EL (cell line): Measurements from ENCODE around the gene ACTN1.
"Not testable (repeated sequence)": the region's sequence is repeated elsewhere in the genome, so short reads cannot be mapped to it uniquely, and the experiment has no call there.

ENCODE experiments used
- DNase-seq: peaks from one replicate; pipeline ENCODE4 v3.0.0-alpha.2; 2016

ACTN1 gene

DNA sequence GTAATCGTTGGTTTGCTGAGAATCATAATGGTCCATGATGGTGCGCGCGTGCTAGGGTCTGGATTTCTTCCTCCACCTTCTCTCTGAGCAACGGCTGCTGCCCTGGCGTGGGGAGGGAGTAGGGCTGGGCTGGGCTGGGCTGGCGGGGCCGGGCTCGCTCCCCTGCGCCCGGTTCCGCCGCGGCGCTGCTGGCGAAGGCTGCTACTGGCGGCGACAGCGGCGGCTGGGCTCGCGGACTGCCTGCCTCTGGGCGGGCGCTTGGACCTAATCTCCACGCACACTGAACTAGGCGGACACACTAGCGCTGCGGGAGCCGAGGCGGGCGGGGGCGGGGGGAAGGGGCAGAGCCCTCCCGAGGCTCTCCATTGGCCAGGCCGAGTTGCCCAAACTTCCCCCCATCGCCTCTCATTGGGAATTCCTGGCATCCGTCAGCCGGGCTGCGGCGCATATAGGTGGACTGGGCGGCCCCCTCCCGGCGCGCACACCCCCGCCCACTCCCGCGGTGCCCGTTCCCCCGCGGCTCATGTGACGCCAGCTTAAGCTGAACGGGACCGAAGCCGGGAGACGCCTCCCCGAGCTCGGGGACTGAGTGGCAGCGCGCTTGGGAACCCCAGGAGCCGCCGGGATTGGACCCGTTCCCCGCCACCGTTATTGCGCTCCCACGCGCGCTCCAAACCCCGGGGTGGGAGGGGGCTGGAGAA is at the start of gene ACTN1:
TSS of gene ACTN1 (minus strand) at position 282 of the 701 bp plus-strand sequence. CDS start at position 36, 246 bp downstream.
- DNase-seq = peak; percentile 99

DNA sequence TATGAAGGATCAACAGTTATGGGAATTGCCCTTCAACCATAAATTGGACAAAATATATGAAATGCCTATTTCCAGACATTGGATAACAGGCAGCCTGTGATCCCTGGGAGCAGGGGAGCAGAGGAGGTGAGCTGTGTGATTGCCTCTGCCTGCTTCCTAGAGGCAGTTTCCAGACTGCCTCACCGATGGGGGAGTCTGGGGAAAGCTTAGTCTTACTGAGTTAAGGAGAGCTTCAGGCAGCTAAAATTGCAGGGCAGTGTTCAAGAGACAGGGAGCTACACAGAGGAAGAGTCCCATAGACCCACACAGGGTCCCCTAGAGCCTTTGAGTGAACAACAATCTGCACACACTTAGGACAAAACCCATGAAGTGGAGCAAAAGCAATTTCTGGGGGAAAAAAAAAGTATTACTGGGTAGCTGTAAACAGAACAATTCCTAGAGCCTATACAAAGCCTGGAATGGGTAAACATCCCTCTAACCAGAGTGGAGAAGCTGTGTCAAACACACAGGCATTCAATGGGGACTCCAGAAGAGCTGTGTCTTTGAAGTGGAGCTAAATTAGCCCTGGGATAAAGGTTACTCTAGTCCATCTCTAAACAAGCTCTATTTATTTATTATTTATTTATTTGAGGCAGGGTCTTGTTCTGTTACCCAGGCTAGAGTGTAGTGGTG is 48.3 kb upstream of the ACTN1 start:
- no peak for DNase-seq

DNA sequence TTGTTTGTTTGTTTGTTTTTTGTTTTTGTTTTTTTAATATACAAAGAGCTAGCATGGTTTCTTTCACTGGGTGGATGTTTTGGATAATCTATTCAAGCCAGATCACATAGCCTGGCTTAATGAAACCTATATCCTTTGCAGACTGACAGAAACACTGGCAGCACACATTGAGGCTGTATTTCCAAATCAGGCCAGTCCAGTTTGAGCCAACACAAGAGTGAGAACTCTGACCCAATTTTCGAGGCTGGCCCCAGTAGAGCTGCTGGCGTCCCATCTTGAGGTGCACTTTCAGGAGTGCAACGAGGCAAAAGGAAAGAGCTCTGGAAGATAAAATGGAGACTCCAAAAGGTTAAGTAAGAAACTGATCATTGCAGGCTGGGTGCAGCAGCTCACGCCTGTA is 43.9 kb upstream of the ACTN1 start:
- no peak for DNase-seq

DNA sequence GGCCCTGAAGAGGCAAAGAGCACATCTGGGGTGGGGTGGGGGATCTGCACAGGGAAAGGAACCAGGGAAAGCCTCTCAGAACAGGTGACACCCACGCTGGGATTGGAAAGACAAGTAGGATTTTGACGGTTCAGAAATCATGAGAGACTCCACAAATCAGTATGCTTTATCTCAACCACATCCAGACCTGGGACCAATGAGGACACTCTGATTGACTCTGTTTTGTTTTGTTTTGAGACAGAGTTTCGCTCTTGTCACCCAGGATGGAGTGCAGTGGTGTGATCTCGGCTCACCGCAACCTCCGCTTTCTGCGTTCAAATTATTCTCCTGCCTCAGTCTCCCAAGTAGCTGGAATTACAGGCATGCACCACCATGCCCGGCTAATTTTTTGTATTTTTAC is 43.0 kb upstream of the ACTN1 start:
- not testable (repeated sequence) for DNase-seq

DNA sequence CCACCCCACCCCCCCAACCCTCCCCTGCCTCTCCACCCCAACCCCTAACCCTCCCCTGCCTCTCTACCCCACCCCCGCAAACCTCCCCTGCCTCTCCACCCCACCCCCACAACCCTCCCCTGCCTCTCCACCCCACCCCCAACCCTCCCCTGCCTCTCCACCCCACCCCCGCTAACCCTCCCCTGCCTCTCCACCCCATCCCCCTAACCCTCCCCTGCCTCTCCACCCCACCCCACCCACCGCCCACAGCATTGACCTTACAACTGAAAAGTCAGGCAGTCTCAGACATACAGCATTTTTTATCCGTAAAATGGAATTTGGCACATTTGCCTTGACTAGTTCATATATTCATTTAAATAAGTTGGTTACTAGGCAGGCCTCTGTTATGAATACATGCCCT is 38.6 kb upstream of the ACTN1 start:
- DNase-seq = no peak

DNA sequence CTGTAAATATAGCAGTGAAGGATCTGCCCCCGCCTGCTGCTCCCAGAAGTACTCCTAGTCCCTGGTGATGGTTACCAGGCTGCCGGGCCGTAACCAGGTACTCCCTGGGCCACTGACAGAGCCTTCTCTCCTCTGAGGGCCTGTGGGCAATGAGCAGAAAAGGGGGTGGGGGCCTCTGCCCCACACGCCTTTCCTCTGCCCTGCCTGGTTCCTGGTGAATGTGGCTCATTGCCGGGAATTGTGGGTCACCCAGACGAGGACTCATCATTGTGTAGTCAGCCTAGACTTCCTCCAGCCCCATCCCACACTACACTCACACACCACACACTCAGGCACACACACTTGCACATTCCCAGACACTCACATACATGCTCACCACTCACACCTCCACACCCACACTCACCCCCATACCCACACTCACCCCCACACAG is 35.7 kb upstream of the ACTN1 start:
- DNase-seq = no peak

DNA sequence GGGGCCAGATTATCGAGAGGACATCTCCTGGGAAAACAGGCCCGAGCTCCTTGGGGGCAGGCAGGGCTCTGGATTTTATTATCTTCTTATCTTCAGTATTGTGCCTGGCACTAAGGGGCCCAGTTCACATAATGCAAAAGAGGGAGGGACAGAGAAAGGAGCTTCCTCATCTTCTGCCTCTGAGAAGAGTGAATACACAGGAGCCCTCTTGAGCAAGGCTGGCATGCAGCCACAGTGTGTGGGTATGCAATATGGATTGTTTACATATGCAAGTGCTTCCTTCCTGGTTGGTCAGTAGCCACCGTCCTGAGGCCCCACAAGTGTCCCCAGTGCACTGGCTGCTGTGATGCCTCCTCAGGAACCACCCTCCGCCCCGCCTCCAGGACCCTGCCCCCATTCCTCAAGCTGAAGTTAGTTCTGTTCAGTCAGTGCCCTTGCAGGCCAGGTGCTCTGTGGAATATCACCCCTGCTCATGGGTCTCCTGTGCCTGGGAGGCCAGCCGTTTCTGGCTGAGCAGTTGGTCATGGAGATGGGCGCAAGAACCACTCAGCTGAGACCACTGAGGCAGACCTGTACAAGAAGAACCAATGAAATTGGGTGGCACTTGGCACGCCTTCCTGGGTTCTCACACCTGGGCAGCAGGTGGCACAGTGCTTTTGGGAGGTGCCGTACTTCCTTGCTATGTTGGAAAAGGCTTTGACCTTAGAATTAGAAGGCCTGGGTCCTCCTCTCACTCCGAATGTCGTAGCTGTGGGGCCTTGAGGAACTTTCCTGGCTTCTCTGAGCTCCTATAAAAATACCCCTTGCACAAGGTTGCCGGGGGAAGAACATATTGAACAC is 35.1 kb upstream of the ACTN1 start:
- peak; percentile 62 for DNase-seq

DNA sequence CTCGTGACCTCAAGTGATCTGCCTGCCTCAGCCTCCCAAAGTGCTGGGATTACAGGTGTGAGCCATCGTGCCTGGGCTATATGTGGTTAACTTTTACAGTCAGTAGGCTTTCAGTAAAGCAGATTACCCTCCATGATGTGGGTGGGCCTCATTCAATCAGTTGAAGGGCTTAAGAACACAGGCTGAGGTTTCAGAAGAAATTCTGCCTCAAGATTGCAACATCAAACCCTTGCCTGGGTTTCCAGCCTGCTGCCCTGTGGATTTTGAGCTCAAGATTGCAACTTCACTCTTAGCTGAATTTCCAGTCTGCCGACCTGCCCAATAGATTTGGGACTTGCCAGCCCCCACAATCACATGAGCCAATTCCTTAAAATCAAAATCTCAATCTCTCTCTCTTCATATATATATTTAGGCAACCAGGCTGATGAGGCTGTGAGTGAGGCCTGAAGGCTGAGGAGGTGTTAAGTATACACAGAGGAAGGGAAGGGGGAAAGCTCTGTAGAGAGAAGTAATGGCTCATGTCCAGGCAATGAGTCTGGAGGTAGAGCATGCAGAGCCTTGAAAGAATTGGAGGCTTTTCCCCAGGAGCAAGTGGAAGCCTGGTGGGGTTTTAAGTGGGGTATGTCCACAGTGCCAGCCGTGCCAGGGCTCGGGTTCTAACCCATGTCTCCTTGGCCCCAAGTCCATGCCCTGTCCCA is 33.3 kb upstream of the ACTN1 start:
- no peak for DNase-seq

DNA sequence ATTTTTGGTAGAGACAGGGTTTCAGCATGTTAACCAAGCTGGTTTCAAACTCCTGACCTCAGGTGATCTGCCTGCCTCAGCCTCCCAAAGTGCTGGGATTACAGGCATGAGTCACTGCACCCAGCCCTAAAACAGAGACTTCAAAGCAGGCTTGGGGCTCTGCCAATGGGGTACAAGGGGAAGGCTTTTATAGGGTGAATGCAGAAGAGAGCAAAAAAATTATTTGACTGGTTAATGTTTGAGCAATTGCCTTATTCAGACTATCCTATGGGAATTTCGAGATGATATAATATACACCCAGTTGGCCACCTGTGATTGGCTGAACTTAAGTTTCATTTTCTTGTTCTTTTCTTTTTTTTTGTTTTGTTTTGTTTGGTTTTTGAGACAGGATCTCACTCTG is 31.5 kb upstream of the ACTN1 start:
- peak; percentile 41 for DNase-seq

DNA sequence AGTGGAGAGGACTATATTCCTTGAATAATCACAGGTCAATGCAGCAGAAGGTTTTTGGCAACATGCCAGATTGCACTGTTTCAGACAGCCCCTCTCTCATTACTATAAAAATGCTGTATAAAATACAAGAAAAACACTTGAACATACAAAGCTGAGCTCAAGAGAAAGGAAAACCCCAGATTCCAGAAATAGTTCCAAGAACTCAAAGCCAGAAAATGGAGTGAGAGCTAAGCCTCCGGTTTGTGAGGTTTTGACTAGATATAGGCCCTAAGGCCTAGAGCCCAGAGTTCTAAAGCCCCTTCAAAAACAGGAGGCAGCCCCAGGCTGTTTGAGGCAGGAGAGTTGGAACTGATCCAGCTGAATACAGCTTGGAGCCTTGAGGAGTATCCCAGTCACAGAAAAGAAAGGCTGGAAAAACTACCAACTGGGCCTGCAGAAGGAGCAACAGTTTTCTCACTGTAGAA is 29.4 kb upstream of the ACTN1 start:
- DNase-seq = peak; percentile 33

DNA sequence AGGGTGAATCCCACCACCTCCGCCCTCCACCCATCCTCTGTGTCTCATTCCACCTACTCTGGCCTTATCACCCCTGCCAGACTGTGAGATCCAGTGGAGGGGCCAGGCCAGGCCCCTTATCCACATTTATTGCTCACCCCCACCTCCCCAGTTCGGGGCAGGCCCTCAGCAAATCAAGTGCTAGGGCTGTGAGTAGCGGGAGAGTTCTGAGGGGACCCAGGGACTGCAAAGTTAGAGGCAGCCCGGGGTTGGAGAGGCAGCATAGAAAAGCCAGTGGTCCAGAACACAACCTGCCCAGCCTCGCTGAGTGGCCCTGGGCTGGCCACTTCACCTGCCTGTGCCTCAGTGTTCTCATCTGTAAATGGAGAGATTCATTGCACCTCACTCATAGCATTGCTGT is 27.2 kb upstream of the ACTN1 start:
- no peak for DNase-seq

DNA sequence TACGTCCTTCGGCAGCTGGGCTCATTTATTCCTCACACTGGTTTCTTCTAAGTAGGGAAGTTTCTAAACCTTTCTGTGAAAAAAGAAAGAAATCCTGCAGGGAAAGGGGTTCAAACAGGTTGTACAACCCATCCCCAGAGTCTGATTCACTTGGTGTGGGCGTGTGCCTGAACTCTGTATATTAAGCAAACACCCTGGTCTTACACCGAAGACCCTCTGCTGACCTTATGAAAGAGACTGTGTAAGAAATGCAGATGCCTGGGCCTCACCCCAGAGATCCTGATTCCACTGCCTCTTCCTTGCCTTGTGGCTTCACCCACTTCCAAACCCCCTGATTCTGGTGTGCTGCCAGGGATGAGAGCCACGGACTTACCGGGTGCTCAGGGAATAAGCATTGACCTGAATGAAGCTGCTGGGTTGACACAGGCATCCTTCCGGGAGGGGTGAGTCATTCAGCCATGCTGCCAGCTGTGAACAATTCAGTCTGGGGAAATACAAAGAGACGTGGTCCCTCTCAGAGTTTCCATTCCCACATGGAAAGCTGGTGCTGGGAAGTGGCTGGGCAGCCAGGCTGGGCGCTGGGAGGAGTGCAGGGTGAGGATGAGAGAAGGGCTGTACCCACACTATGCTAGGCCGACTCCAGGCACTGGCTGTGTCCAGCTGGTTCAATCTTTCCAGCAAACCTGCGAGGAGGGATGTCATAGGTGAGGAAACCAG is 26.5 kb upstream of the ACTN1 start:
- DNase-seq = peak; percentile 91

DNA sequence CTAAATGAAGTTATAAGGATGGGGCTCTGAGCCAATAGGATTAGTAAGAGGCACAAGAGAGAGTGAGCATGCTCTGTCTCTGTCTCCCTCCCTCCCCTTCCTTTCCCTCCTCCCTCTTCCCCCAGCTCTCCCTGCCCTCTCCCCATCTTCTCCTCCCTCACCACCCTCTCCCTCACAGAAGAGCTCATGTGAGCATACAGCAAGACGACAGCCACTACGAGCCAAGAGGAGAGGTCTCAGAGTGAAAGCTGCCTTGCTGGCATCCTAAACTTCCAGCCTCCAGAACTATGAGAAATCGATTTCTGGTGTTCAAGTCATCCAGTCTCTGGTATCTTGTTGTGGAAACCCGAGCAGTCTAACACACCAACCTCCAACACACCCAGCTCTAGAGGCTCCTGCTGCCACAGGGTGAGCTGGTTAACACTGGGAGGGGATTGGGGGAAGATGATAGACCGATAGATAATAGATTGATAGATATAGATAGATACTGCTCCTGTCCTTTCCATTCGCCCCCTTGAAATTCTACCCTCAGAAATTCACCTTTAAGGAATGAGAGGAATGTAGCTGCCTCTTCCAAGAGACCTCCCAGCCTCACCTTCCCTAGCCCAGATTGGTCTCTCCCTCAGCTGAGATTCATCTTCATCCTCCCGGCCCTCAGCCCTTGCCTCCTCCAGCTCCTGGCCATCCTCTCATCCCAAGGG is 25.8 kb upstream of the ACTN1 start:
- DNase-seq = no peak

DNA sequence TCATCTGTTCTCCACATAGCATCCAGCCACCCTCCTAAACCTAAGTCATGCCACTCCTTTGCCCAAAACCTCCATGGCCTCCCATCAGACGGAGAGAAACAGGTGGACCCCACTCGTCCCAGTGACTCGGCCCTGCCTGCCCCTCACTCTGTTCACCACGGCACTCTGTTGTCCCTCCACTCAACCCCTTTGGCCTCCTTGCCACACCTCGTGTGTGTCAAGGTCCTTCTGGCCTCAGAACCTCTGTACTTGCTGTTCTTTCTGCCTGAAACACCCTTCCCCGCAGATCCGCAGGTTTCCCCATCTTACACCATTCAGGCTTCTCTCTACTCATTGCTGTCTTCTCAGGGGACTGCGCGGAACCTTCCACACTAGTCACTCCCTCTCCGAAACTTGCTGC is 24.5 kb upstream of the ACTN1 start:
- DNase-seq = no peak

DNA sequence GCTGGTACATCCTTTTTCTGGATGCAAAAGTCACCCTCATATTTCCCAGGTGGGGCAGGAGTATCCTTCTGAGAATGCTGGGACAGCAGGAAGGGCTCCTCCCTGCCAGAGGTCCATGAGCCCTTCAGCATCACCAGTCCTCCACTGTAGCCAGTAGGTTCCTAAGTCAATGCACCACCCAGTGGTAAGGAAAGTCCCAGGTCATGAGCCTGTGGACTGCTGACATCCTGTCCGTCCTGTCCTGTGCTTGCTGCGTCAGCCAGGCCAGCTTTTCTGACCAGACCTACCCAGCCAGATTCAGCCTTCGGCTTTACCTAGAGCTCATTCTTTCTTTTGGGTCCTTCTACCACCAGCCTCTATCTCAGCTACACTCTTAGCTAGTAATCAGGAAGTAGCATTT is 23.0 kb upstream of the ACTN1 start:
- DNase-seq = no peak

DNA sequence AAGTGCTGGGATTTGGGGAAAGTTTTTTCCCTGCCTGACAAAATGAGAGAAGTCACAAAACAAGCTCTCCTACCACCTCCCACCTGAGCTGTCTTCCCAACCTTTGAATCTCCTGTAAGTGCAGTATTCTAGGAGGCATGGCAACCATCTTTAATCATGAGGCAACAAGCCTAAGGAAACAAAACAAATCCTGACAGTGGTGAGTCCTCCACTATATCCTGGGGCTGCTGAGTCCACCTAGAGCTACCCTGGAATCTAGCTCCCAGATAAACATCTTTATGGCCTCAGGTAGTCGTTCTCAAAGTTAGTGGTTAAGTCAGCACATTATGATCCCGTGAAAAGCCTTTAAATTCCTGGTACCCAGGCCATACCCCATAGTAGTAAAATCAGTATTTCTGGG is 22.3 kb upstream of the ACTN1 start:
- DNase-seq = no peak

DNA sequence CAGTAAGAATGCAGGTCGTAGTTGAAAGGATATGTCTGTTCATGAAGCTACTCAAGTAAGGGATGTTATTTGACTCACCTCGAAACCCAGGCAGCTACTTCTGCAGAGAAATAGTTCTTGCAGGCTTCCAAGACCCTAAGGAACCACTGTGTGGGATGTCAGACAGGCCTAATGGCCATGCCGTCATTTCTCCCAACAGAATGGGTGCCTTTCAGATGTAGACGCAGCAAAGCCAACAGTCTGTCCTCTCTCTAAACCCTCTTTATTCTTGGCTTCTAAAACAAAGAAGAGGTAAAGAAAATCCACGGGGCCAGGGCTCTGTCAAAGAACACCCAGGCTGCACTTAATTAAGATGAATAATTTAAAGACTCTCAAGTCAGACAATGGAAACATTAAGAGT is 19.0 kb upstream of the ACTN1 start:
- no peak for DNase-seq

DNA sequence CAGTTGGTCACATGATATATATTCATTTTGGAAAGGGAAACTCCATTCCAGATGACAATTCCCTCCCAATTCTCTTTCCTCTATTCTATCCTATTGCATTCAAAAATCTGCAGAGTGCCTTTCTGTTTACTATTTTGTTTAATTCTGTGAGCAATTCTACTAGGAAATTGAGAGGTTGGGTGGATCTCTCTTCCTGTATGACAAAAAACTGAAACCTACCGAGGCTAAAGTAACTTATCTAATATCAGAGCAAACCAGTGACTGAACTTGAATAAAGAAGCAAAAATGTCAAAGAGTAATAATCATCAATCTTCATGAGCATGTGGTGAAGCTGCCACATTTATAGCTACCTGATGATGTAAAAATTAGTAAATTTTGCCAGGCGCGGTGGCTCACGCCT is 16.6 kb upstream of the ACTN1 start:
- no peak for DNase-seq

DNA sequence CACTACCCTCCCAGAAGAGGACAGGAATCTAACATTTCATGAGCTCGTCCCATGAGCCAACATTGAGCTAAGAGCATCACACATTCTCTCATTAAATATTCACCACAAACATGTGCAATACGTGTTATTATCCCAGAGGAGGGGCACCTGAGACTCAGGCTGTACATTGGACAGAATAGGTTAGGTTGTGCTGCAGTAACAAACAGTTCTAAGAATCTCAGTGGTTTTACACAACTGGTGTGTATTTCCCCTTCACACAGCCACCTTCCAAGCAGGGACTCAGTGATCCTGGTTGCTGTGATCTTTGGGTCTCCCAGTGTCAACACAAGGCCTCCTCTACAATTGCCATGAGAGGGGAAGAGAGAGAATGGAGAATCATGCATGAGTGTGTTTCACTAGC is 15.0 kb upstream of the ACTN1 start:
- DNase-seq = no peak

DNA sequence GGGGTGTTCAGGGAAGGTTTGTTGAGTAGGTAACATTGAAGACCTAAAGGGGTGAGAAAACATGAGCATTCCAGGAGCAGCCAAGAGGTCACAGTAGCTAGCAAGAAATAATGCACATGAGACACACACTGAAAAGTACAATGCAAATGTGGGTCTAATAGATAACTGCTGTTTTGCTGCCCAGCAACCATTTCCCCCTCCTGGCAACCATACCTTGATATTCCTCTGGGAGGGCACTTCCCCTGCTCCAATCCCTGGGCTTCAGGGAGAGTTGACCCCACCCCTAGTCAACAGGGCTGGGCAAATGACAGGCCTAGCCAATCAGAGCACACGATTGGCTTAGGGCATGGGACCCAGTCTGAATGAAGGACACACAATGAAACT is 8.5 kb upstream of the ACTN1 start:
- peak; percentile 15 for DNase-seq

DNA sequence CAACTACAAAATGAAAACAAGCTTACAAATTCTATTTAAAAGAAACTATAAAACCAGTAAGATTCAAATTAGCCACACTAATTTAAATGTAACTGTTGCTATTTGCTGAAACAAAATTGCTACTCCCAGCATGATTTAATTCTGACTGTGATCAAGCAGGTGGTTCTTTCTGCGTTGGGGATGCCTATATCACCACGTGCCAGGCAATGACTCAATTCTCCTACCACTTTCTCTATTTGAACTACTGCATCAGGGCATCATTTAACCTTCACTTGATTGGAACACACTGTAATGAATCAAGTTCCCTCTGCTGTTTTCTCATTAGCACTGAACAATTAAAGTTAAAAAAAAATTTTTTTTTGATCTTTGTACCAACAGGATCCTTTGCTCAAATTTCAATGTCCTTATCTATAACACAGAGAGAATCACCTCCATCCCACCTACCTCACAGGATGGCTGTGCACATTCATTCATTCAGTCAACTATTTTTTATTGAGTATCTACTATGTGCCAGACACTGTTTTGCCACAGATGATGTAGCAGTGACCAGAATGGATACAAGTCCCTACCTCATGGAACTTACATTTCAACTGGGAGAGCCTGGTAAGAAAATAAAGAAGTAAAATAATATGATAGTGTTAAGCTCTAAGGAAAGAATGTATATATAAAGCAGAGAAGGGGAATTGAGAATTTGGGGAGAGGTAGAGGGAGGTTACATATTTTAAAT is 8.0 kb upstream of the ACTN1 start:
- peak; percentile 15 for DNase-seq
